Stimulated activated CD8-positive, alpha-beta memory T cell treated with anti-CD3 and anti-CD28 coated beads, Interleukin-2, amount 100 ng/mL, for 48 hours (primary cell): ENCODE data around the gene TGM1.

Experiments
- DNase-seq, 2 donors: peaks; one replicate each; pipeline ENCODE4 v3.0.0-alpha.2; 2020; ENCODE audit warnings: low read depth in 2 of 2

The TGM1 gene

DNA sequence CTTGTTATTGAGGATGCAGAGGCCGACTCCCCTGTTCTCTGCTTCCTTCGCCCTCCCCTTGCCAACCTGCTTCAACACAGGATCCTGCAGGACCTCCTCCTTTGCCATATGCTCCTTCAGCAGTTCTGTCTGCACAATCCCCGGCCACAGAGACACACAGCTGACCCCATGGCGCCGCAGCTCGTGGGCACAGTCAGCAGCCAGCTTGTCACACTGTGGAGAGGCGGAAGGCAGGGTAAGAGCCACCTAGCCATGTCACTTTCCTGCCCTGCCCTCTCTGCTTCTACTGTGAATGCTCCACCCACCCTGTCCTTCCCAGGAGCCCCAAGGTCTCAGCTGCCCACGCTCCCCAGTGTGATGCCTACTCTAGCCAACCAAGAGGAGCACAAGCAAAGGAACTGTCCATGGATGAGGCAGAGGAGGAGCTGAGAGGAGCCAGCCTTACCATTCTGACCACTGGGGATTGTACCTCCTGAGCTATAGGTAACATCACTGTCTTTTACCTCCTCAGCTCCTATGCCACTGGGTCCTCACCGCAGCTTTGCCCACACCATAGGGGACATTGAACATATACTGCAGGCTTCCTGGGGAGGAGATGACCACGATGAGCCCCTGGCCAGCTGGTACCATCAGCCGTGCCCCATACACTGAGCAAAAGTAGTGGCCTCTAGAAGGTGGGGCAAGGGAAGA, 29.3 kb upstream of the TGM1 start:
- DNase-seq: no peak

- DNase-seq: no peak
Observed at GRCh38 chr14:24291446-24292117, 28.6 kb upstream of the TGM1 start.

- DNase-seq: no peak
Observed at GRCh38 chr14:24290746-24291145, 27.8 kb upstream of the TGM1 start.

GRCh38 chr14:24289649-24290280, 26.8 kb upstream of the TGM1 start:
- peak; percentile 47 to 57 for DNase-seq

GRCh38 chr14:24286996-24287395, 24.0 kb upstream of the TGM1 start:
- DNase-seq: no peak

- DNase-seq: no peak
Observed at GRCh38 chr14:24285351-24285750, 22.4 kb upstream of the TGM1 start.

- DNase-seq: no peak
Observed at GRCh38 chr14:24284501-24285035, 21.6 kb upstream of the TGM1 start.

DNA sequence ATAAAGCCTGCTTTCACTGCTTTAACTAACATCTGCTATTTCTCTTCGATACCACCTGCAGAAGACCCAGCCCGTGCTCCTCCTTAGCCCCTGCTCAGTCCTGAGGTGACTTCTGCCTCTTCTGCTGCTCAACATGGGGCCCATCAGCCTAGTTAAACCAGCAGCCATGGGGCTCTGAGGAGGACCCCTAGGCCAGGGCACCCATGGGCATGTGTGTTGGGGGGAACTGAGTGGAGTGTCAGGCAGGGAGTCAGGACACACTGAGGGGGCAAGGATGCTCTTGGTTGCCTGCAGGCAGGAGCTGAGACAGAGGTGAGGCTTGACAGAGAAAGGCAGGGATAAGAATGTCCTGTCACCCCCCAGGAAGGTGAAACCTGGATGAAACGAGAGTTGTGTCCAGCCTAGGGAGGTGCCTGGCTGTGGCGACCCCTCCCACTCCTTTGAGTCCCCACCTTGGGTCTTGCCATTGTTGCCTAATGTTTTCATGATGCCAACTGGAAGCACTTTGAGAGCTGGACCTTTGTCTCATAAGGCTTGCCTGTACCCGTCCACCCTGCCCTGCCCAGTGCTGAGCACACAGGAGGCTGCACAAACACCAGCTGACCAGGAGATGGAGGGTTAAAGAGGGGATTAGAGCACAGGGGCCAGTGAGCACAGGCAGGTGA, 21.0 kb upstream of the TGM1 start:
- no peak for DNase-seq

DNA sequence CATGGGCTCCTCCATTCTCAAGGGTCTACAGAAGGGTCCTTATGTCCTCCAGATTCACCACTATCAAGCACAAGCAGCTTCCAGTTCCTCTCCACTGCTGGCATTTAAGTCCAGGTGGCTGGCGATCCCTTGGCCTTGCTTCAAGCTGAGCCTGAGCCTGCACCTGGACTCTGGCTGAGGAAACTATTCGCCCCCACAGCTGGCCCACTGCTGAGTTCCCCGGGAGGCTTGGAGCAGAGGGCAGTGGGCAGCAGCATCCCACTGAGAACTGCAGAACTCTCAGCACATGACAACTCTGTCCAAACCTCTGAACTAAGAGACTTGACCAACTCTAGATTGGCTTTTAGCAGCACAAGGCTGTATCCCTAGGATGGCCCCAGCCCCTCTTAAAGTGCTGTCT, 19.8 kb upstream of the TGM1 start:
- DNase-seq: no peak

DNA sequence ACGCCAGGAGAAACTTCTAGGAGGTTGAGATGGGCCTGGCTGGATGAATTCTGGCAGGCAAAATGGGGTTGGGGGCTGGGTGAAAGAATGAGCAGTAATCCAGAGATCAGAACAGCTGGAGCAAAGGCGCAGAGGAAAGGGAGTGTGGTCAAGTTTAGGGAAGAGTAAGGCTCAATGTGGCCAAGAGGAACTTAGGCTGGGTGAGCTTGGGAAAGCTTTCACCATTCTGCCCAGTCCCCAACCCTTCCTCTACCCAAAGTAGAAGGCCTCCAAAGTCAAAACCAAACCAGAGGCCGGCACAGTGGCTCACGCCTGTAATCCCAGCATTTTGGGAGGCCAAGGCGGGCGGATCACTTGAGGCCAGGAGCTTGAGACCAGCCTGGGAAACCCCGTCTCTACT, 18.7 kb upstream of the TGM1 start:
- no peak for DNase-seq

GRCh38 chr14:24280797-24281460, 18.0 kb upstream of the TGM1 start:
- DNase-seq: no peak

DNA sequence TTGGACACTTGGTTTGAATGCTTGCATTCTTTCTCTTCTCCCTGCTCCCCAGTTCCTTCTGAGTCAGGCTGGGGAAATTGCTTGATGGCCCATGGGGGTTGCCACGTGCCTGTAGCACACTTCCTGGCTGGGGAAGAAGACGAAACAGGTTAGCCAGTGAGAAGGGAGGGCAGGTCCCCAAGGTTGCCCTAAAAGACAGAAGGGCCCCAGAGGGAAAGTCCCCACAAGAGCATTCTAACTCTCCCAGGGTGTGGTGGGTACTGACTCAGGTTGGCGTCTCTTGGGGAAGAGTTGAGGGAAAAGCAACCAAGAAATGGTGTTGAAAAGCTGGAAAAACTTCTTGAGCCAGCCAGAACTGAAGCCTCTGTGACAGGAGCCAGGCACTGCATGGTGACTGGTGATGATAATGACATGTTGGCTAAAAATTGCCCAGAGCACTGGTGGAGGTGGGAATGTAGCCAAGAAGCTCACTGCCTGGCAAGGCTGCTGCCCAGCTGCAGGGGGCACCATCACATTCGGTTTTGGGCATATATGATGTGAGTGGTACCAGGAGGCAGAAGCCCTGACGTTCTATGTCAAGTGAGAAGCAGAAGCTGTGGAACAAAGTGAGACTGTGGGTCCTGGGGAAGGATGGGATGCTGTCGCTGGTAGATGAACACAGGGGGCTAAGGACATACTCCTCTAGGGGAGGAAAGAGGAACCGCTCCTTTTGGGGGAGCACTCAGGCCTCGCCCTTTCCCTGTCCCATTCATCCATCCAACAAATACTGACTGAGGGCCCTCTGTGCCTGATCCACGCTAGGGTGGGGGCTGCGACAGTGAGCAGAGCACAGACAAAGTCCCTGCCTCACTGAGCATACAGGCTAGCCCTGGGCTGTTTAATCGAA, 16.6 kb upstream of the TGM1 start:
- DNase-seq: peak in 1 of 2 donors; percentile 26

DNA sequence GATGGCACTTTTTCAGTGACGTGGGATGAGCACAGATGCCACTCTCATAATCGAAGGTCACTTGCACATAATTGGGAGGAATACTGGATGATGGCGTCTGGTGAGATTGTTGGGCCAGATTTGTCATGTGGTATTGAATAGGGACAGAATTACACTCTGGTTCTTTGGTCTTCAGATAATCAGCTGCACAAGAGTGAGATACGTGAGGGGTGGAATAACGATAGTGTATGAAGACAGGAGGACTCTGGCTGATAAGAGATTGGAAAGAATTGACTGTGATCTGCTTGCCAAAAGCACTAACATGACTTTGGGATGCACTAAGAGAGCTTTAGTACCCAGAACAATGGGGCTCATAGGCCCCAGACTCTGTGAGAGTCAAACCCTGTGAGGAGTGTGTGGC, 15.4 kb upstream of the TGM1 start:
- no peak for DNase-seq

DNA sequence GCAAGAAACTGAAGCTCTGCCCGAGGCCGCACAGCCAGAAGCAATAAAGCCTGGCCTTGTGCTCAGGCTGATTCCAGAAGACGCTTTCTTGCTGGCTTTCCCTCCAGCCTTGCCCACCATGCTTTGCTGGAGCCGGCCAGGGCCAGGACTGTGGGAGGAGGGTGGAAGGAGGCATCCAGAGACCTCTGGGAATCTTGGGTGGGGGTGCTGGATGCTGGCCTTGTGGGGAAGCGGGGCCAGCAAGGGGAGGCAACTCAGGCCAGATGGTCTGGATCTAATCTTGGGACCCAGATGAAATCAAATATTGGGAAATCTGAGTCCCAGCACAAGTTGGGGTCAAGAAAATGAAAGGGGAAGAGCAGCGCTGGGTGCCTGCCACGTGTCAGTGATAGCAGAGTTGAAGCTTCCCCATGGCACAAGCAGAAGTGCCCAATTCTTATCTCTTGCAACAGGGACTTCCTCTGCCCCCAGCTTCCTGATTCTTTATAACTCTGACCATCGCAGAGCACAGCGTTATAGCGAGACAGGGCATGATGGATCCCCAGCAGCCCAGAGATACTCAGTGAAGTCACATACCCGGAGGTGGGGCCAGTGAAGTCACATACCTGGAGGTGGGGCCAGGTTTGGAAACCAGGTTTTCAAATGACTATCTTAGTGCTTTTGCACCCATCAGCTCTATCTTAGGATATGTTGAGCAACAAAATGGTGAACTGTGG, 14.8 kb upstream of the TGM1 start:
- DNase-seq: no peak

DNA sequence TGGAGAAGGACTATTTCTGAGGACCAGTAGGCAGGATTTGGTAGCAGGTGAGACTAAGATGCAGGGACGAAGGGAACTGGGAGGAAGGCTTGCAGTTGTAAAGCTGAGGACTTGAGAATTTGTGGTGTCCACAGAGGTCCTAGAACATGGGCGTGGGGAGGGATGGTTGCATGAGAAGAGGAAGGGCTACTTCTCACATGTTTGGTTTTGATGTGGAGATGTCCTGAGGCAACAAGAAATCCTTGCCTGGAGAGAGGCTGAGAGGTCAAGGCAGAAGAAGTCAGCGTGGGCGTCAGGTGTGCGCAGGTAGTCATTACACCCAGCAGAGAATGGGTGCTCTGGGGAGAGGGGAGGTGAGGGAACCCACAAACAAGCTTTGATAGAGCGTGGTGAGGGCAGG, 14.1 kb upstream of the TGM1 start:
- DNase-seq: no peak

DNA sequence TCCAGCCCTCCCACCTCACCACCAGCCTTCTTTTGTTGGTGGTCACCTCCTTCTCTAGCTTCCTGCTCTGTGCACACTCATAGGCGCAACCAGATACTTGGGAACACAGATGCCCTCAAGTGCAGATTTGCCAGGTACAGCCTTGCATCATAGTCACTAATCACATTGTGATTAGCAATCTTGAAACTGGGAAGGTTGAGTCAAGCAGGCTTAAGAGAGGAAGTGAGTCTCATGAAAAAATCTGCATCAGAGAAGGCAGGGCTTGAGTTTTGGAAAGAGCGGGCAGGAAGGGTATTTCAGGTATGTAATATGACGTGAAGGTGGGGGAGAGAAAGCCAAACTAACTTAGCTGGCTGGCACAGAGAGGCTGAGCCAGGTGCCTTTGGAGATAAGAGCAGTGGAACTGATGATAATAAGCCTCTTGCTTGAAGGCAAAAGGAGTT, 11.1 kb upstream of the TGM1 start:
- peak in 1 of 2 donors; percentile 18 for DNase-seq

- no peak for DNase-seq
Observed at GRCh38 chr14:24273422-24273998, 10.5 kb upstream of the TGM1 start.

DNA sequence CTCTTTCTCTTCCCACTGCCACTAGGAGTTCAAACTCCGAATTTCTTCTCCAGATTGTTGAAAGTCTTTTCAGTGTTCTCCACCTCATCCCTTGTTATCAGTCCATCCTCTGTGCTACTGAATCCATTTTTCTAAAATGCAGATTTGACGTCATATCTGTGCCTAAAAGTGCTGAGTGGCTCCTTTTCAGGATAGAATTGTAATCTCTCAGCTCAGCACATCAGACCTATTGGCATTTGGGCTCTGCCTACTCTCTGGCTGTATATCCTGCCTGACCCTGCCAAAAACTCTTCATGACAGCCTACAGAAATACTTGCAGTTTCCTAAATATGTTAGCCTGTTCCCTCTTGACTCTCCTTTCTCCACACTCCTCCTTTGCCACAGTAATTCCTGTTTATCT, 9.5 kb upstream of the TGM1 start:
- DNase-seq: no peak

DNA sequence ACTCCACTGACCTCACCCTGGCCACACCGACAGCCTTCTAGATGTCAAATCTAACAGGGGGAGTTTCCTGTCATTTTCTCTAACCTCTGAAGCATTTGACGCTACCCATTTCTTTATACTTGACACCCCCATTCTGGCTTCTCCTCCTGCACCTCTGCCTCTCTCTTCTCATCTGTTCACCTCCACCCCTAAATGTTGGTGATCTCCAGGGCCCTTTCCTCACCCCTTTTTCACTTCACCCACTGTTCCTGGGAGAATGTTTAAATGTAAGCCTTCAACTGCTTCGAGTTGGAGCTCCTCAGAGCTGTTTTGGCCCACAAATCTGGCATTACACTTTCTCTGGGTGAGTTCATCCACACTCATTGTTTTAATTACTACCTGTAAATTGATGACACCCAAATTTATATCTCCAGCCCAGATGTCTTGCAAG, 8.9 kb upstream of the TGM1 start:
- no peak for DNase-seq
